RPMI7951 (cell line): ENCODE measurements around the gene CASZ1. TPM values are rescaled to one million over a fixed set of nuclear protein-coding genes. Genes with fewer than 3 reads are reported as not detected.

Experiments used
- DNase-seq: peaks from one replicate; pipeline ENCODE4 v3.0.0-alpha.2; 2012; ENCODE audit warnings: low read depth
- total RNA-seq: library from RNA; depleted of rRNA; stranded (reverse); fragments of >200 nt; shearing (Covaris generic); gene quantifications from 2 replicates; pipeline ENCODE4 v1.2.3, GENCODE V29; 2014

CASZ1 gene
- total RNA-seq, 1 experiment from 2014 or later = under 0.01 TPM

DNA sequence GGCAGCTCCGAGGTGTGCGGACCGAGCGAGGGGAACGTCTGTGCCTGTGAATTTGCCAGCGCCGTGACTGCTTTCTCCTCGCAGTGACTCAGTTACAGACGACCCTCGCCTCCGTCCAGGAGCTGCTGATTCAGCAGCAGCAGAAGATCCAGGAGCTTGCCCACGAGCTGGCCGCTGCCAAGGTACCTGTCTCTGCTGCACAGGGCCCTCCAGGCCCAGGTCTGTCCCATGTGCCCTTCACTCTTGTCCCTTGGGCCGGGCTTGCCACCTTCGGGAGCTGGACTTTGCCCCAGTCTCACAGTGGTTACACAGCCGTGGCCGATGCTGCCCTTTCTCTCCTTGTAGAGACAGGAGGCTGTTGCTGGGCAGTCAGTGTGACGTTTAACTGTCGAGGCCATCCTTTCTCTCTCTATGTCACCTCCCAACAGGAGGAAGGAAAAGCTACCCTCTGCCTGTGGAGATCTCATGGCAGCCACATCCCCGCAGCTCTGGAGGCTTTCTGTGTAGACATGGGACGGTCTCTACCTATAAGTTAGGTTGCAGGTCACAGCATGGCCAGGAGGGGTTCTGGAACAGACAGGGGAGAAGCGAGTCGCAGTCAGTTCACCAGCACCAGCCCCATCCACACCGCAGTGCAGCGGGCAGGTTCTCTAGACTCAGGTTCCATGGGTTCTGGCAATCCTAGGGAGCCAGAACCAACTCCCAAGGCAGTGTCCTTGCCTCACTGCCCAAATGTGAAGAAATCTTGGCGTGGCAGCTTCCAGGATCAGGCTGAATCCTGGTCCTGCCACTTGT is 172.0 kb downstream of the CASZ1 start:
- DNase-seq = no peak

- no peak for DNase-seq
Observed at GRCh38 chr1:10623686-10624145, 172.7 kb downstream of the CASZ1 start.

DNA sequence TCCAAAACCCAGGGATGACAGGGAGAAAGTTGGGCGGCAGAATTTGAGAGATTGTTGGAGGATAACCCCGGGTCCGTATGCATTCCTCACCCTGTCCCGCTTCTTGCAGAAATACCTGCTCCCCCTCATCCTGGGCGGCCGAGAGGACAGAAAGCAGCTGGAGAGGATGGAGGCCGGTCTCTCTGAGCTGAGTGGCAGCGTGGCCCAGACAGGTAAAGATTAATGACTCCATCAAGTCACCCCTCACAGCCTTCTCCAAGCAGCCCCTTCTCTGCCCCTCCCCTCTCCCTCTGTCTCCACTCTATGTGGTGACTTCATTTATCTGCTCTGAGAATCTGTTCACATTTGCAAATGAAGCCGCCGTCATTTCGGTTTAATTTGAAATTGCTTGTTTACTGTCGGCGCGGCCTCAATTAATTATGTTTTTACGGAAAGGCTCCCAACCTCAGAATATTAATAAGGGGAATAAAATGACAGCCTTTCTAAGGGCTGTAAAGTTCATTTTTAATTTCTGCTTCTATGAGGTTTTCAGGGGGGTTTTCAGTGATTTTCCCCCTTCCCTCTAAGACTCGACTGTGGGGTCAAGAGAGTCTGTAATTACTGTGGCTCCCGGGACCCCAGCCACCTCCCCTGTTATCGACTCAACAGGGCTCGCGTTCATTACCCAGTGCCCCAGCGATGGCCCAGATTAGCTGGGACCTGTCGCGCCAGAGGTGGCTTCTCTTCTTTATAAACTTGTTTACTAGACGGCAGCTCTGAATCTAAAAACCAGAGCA is 173.3 kb downstream of the CASZ1 start:
- DNase-seq = no peak

- DNase-seq = no peak
Observed at GRCh38 chr1:10621906-10622305, 174.5 kb downstream of the CASZ1 start.

GRCh38 chr1:10620776-10621175 is 175.7 kb downstream of the CASZ1 start:
- DNase-seq = no peak

DNA sequence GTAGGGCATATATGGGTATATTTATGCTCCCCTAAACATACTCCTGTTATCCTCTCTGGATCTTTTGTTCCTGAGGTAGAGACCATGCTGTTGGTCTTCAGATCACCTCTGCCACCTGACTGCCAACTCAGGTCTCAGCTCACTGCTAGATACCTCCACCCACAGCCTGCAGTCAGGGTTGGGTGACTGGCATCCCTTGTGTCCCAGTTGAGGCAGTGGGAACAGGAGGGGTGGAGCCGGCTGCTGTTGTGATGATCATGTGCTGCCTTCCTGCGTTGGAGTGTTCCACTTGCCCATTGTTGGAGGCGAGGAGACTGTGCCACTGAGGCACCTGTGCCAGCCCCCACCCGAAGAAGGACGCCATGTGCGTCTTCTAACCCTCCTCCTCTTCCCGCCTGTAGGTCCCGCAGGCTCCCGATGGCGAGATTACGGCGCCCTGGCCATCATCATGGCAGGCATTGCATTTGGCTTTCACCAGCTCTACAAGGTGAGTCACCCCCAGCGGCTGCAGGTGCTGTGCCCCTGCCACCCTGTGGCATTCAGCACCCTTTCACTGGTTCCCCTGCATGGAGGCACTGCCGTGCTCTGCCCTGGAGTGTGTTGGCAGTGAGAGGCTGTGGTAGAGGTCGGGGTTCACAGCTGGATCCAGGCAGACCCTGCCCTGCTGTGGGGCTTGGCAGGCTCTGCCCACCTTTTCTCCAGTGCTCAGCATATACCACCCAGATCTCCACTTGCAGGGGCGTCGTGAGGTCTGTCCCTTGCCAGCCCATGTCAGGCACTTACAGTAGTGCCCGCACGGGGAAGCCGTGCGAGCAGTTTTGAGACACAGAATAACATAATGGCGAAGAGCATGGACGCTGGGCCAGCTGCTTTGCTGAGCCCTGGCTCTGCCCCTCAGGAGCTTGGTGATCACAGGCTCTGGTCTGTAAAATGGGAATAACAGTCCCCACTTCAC is 178.2 kb downstream of the CASZ1 start:
- no peak for DNase-seq

DNA sequence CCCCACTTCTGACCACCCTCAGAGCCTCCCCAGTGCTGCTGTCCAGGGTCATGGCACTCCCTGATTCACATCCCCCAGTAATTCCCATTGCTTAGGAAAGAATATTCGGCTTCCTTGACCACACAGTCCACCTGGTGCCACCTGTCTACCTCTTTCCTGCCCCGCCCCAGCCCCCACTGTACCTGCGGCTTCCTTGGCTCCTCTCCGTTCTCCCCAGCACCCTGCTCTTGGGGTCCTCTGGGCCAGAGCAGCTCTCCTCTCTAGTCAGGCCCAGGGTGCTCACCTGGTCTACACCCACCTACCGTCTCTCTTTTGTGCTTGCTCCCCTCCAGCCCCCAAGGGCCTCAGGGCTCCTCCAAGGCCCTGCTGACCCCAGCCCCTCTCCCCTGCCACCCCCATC is 179.1 kb downstream of the CASZ1 start:
- DNase-seq = no peak

DNA sequence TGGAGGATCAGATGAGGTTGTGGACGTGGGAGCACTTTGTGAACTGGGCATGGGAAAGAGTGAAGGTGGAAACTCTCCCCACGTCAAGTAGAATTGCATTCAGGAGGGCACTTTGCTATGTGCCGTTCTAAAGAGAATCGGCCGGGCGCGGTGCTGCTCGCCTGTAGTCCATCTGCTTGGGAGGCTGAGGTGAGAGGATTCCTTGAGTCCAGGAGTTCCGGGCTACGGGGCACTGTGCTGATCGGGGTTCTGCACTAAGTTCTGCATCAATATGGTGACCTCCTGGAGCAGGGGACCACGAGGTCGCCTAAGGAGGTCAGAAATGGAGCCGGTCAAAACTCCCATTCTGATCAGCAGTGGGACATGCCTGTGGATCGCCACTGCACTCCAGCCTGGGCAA is 179.8 kb downstream of the CASZ1 start:
- DNase-seq = no peak

- DNase-seq = no peak
Observed at GRCh38 chr1:10615932-10616671, 180.3 kb downstream of the CASZ1 start.

DNA sequence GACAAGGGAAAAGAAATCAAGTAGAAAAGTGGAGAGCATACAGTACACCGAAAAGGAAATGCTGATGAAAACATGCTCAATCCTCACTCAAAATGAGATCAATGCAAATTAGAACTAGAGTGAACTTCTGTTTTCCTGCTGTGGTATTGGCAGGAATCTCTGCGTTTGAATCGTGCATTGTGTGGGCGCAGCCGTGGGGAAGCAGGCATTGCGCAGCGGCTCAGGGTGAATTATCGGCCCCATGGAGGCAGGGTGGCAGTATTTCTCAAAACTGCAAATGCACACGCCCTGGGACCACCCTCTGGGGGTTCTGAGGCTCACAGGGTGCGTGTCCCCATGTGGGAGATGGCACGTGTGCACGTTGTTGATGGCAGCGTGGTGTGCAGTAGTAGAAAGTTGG is 181.1 kb downstream of the CASZ1 start:
- DNase-seq = no peak

DNA sequence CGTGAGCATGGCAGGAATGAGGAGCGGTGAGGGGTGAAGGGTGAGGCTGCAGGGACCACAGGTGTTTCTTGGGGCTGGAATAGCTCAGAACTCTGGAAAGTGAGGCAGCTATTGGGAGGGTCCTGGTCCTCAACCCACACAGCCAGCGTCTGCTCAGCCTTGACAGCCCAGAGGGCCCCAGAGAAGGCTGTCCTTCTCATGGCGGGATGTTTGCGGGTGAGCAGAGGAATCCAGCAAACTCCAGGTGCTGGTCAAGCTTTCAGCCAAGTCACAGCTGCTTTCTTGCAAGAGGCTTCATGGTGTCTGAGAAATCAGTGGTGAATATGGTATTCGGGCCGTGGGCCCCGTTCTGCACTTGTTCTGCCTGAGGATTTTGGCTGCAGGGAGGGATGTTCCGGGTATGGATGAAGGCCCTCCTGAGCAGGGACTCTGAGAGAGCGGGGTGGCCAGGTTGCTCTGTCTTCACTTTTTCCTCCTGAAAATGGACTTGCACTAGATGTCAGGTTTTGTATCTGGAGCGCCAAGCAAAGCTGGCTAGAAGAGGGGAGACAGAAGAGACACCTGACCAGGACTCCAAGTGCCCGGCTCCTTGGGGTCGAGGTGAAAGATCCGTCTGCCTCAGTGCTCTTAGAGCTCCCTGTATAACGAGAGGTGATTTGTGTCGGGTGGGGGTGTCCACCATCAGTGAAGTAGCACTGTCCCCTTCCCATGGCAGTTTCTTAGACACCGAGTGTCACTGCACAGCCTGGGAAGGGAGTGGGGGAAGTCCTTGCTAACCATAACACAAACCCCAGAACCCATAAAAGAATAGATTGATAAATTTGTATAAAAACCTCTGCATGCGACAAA is 181.8 kb downstream of the CASZ1 start:
- DNase-seq = no peak

DNA sequence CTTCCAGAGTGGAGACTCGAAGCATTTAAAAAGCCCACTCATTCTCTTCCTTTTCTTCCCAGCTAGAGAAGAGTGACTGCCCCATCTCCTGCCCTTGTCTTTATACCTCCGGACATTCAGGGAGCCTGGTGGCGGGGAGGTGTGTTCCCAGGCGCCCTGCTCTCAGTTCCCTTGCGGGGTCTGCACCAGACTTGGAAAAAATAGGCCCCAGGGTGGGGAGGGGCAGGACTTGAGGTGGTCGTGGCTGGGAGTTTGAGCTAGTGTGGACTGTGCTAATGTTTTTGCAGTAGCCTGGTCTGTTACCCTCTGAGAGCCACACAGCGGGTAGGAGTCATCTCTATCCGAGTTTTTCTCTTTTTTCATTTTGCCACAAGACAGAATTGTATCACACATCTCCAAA is 182.6 kb downstream of the CASZ1 start:
- DNase-seq = no peak

DNA sequence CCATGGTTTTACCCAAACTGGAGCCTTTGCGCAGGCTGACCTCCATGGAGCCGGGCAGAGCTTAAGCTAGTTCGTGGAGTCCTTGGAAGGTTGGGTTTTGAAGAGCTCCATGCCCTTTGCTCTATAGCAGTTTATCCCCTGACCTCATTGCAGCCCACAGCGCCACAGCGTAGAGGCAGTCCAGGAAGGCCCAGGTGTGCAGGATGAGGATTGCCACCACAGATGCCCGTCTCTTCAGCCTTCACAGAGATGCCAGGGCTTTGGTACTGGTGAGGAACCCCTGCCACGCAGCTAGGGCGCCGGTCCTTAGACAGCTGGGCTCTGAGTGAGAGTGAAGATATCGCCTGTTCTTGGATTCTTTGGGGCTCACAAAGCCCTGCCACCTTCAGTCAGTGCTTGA is 183.1 kb downstream of the CASZ1 start:
- no peak for DNase-seq

- no peak for DNase-seq
Observed at GRCh38 chr1:10612436-10613160, 183.8 kb downstream of the CASZ1 start.

DNA sequence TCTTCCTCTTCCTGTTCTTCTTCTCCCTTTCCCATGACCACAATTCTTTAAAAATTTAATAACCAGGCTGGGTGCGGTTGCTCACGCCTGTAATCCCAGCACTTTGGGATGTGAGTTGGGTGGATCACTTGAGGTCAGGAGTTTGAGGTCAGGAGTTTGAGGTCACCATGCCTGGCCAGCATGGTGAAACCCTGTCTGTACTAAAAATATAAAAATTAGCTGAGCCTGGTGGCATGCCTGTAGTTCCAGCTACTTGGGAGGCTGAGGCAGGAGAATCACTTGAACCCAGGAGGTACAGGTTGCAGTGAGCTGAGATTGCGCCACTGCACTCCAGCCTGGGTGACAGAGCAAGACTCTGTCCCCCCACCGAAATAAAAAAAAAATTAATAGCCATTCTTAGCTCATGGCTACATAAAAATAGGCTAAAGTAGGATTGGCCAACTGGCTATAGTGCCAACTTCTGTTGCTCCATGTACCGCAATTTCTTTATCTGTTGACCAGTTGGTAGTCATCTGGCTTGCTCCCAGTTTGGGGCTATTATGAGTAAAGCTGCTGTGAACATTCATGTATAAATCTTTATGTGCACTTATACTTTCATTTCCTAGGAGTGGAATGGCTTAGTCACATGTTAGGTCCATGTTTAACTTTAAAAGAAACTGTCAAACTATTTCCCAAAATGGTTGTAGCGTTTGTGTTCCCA is 185.4 kb downstream of the CASZ1 start:
- DNase-seq = peak; percentile 3

DNA sequence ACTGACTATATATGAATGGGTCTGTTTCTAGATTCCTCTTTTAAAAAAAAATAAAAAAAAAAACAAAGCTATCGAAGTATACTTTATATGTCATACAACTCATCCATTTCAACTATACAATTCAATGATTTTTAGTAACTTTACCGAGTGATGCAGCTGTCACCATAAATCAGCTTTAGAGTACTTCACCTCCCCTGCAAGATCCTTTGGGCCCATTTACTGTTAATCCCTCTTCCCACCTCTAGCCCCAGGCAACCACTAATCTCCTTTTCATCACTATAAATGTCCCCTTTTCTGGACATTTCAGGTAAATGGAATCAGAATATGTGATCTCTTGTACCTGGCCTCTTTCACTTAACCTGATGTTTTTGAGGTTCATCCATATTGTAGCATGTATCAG is 187.8 kb downstream of the CASZ1 start:
- DNase-seq = no peak

DNA sequence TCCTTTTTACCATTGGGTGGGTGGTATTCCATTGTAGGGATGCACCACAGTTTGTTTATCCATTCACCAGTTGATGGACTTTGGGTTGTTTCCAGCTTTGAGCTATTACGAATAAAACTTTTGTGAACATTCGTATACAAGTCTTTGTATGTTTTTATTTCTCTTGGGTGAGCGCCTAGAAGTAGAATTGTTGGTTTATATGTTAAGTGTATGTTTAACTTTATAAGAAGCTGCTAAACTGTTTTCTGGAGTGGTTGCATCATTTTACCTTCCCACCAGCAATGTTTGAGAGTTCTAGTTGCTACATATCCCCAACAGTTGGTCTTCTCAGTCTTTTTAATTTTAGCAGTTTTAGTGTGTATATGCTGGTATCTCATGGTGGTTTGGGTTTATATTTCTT is 189.2 kb downstream of the CASZ1 start:
- no peak for DNase-seq

GRCh38 chr1:10606064-10606463 is 190.4 kb downstream of the CASZ1 start:
- DNase-seq = no peak

DNA sequence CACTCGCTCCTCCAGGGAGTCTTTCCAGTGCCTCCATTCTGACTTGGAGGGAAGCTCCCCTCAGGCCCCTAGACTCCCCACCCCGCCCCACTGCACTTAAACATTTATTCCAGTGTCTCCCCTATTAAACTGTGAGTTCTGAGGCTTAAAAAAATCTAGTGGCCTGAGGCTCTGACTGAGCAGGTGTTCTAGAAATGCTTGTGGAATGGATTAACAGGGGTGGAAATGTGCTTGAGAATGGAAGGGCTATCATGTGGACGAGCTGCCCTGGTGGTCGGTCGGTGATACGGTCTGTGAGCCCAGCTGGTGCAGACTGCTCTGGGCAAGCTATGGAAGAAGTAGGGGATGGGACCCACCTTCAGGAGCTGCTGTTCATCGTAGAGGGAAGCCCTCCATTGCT is 191.5 kb downstream of the CASZ1 start:
- DNase-seq = no peak
